Hindlimb muscle (tissue), 1 donor: ENCODE results near the gene ARHGAP32. TPM values are rescaled to one million over a fixed set of nuclear protein-coding genes. Genes with fewer than 3 reads are reported as not detected.

Source experiments
- DNase-seq: peaks from one replicate; pipeline ENCODE4 v3.0.0-alpha.2; 2013
- polyA plus RNA-seq: library from polyadenylated mRNA; unstranded; fragments of 120-200 nt; gene quantifications from one replicate; pipeline ENCODE4 v1.2.1, GENCODE V29; 2013; ENCODE audit not compliant: insufficient read length

Gene ARHGAP32
- polyA plus RNA-seq, 1 donor, result 18.4 TPM

GRCh38 chr11:129106788-129107187 lies 85.3 kb downstream of the ARHGAP32 start:
- no peak for DNase-seq

- no peak for DNase-seq
Observed at GRCh38 chr11:129102756-129103155, 89.4 kb downstream of the ARHGAP32 start.

GRCh38 chr11:129102225-129102624 lies 89.9 kb downstream of the ARHGAP32 start:
- DNase-seq, result no peak

- DNase-seq, result no peak
Observed at GRCh38 chr11:129093283-129093682, 98.8 kb downstream of the ARHGAP32 start.

GRCh38 chr11:129090056-129090455 lies 102.1 kb downstream of the ARHGAP32 start:
- no peak for DNase-seq

- DNase-seq, result no peak
Observed at GRCh38 chr11:129089279-129089678, 102.8 kb downstream of the ARHGAP32 start.

GRCh38 chr11:129086976-129087375 lies 105.1 kb downstream of the ARHGAP32 start:
- no peak for DNase-seq

- no peak for DNase-seq
Observed at GRCh38 chr11:129077191-129077590, 114.9 kb downstream of the ARHGAP32 start.

GRCh38 chr11:129075757-129076156 lies 116.4 kb downstream of the ARHGAP32 start:
- DNase-seq, result no peak

- DNase-seq, result no peak
Observed at GRCh38 chr11:129067454-129067853, 124.7 kb downstream of the ARHGAP32 start.

- no peak for DNase-seq
Observed at GRCh38 chr11:129066229-129066628, 125.9 kb downstream of the ARHGAP32 start.

GRCh38 chr11:129063118-129063517 lies 129.0 kb downstream of the ARHGAP32 start:
- DNase-seq, result no peak

GRCh38 chr11:129061492-129062230 lies 130.5 kb downstream of the ARHGAP32 start:
- DNase-seq, result no peak

- no peak for DNase-seq
Observed at GRCh38 chr11:129056916-129057315, 135.2 kb downstream of the ARHGAP32 start.

- DNase-seq, result no peak
Observed at GRCh38 chr11:129055196-129055595, 136.9 kb downstream of the ARHGAP32 start.

GRCh38 chr11:129048911-129049310 lies 143.2 kb downstream of the ARHGAP32 start:
- DNase-seq, result no peak

GRCh38 chr11:129045150-129045549 lies 147.0 kb downstream of the ARHGAP32 start:
- DNase-seq, result no peak

- DNase-seq, result no peak
Observed at GRCh38 chr11:129042503-129042902, 149.6 kb downstream of the ARHGAP32 start.

GRCh38 chr11:129041611-129042018 lies 150.5 kb downstream of the ARHGAP32 start:
- DNase-seq, result peak; percentile 25

- DNase-seq, result peak; percentile 14
Observed at GRCh38 chr11:129040934-129041333, 151.2 kb downstream of the ARHGAP32 start.

- DNase-seq, result no peak
Observed at GRCh38 chr11:129035244-129035643, 156.9 kb downstream of the ARHGAP32 start.

- DNase-seq, result no peak
Observed at GRCh38 chr11:129034001-129034400, 158.1 kb downstream of the ARHGAP32 start.

- no peak for DNase-seq
Observed at GRCh38 chr11:129023968-129024676, 168.0 kb downstream of the ARHGAP32 start.

- DNase-seq, result no peak
Observed at GRCh38 chr11:129021295-129021694, 170.8 kb downstream of the ARHGAP32 start.
